SK-N-SH treated with all-trans-retinoic acid at 6 μM for 48 hours (cell line): Measurements from ENCODE around the gene CKMT2.

ENCODE experiments used
- ATAC-seq: fragments of 200-7000 bp; cut with Tn5 transposase; 3 replicates; pipeline ENCODE4 v1.9.1; 2020; ENCODE audit warnings: mild to moderate bottlenecking, moderate library complexity
- ARNTL ChIP-seq: fragments of 450-650 bp; formaldehyde crosslinking; IDR thresholded peaks from 2 replicates; pipeline ENCODE4 v1.5.0; 2020; ENCODE audit warnings: low read depth, mild to moderate bottlenecking, moderate library complexity, borderline replicate concordance
- BACH2 ChIP-seq: fragments of 250-450 bp; sonication (Bioruptor Pico); IDR thresholded peaks from 2 replicates; pipeline ENCODE4 v1.9.0; 2021; ENCODE audit warnings: mild to moderate bottlenecking, borderline replicate concordance
- CSDC2 ChIP-seq: fragments of 250-450 bp; sonication (Bioruptor Pico); IDR thresholded peaks from 2 replicates; pipeline ENCODE4 v1.5.0; 2020; ENCODE audit warnings: mild to moderate bottlenecking, moderate library complexity
- CSRNP3 ChIP-seq: fragments of 250-450 bp; sonication (Bioruptor Pico); IDR thresholded peaks from 2 replicates; pipeline ENCODE4 v1.5.1; 2021; ENCODE audit warnings: mild to moderate bottlenecking, moderate library complexity
- GLIS3 ChIP-seq: fragments of 250-450 bp; sonication (Bioruptor Pico); IDR thresholded peaks from 2 replicates; pipeline ENCODE4 v1.5.0; 2020; ENCODE audit warnings: mild to moderate bottlenecking, moderate library complexity
- ISL1 ChIP-seq: fragments of 250-450 bp; sonication (Bioruptor Pico); IDR thresholded peaks from 2 replicates; pipeline ENCODE4 v2.1.2; 2022; ENCODE audit warnings: mild to moderate bottlenecking, moderate library complexity
- POU6F1 ChIP-seq: fragments of 250-450 bp; sonication (Bioruptor Pico); IDR thresholded peaks from 2 replicates; pipeline ENCODE4 v1.8.0; 2021; ENCODE audit warnings: low read depth, mild to moderate bottlenecking, moderate library complexity, borderline replicate concordance
- PPARA ChIP-seq: fragments of 250-450 bp; sonication (Bioruptor Pico); IDR thresholded peaks from 2 replicates; pipeline ENCODE4 v1.5.0; 2020; ENCODE audit warnings: mild to moderate bottlenecking, borderline replicate concordance
- RARB ChIP-seq: fragments of 250-450 bp; sonication (Bioruptor Pico); IDR thresholded peaks from 2 replicates; pipeline ENCODE4 v1.8.0; 2021; ENCODE audit warnings: mild to moderate bottlenecking, moderate library complexity
- SNAI2 ChIP-seq: fragments of 250-450 bp; sonication (Bioruptor Pico); IDR thresholded peaks from 2 replicates; pipeline ENCODE4 v1.5.0; 2020; ENCODE audit warnings: mild to moderate bottlenecking, moderate library complexity
- TCF4 ChIP-seq: fragments of 250-450 bp; sonication (Bioruptor Pico); IDR thresholded peaks from 2 replicates; pipeline ENCODE4 v1.8.0; 2021; ENCODE audit warnings: mild to moderate bottlenecking, moderate library complexity, borderline replicate concordance
- TSHZ2 ChIP-seq: fragments of 250-450 bp; sonication (Bioruptor Pico); IDR thresholded peaks from 2 replicates; pipeline ENCODE4 v1.5.0; 2020; ENCODE audit warnings: mild to moderate bottlenecking, moderate library complexity
- ZC3H10 ChIP-seq: fragments of 250-450 bp; sonication (Bioruptor Pico); IDR thresholded peaks from 2 replicates; pipeline ENCODE4 v1.5.1; 2021; ENCODE audit warnings: mild to moderate bottlenecking, moderate library complexity
- ZFP3 ChIP-seq: fragments of 250-450 bp; sonication (Bioruptor Pico); IDR thresholded peaks from 2 replicates; pipeline ENCODE4 v1.5.0; 2020; ENCODE audit warnings: mild to moderate bottlenecking, moderate library complexity
- ZNF565 ChIP-seq: fragments of 450-650 bp; formaldehyde crosslinking; conservative IDR thresholded peaks from 2 replicates; pipeline ENCODE4 v1.5.0; 2020; ENCODE audit warnings: low read depth, mild to moderate bottlenecking, moderate library complexity
- ZNF70 ChIP-seq: fragments of 450-650 bp; formaldehyde crosslinking; IDR thresholded peaks from 2 replicates; pipeline ENCODE4 v1.5.0; 2020; ENCODE audit warnings: mild to moderate bottlenecking, moderate library complexity
- ZNF8 ChIP-seq: fragments of 450-650 bp; formaldehyde crosslinking; IDR thresholded peaks from 2 replicates; pipeline ENCODE4 v1.5.0; 2020; ENCODE audit warnings: mild to moderate bottlenecking, moderate library complexity
- TF ChIP-seq, protein P1 (sequence below): fragments of 250-450 bp; sonication (Bioruptor Pico); IDR thresholded peaks from 2 replicates; pipeline ENCODE4 v1.5.1; 2020; ENCODE audit warnings: low read depth, mild to moderate bottlenecking, moderate library complexity

Gene CKMT2

DNA sequence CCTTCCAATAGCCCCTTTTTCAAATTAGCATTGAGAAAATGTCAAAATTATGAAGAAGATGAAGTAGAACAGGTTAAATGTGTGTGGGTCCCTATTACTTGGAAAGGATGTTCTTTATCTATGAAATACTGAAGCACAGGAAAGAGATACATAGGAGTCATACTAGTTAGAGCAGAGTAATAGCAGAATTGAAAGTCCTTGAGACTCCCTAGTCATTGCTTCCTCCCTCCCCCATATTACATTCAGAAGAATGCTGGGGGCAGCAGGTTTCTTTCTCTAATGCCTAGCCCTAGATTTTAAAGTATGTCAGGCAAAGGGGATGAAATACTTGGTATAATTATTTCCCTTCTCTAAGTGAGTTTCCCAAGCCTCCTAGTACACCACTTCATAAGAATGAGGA lies 72.7 kb downstream of the CKMT2 start:
- no peak for TF ChIP-seq BACH2 (CRISPR knock-in tag)
- no peak for TF ChIP-seq ZNF70 (CRISPR knock-in tag)
- TF ChIP-seq TSHZ2 (CRISPR knock-in tag) = no peak
- no peak for TF ChIP-seq GLIS3 (CRISPR knock-in tag)
- ATAC-seq = no peak

- ATAC-seq = no peak
- TF ChIP-seq ZNF565 = no peak
- TF ChIP-seq RARB = no peak
- no peak for TF ChIP-seq POU6F1 (CRISPR knock-in tag)
- no peak for TF ChIP-seq ZFP3 (CRISPR knock-in tag)
- TF ChIP-seq PPARA (CRISPR knock-in tag) = no peak
- peak; percentile 48; the same call in 1 of the 2 replicates for TF ChIP-seq ISL1 (CRISPR knock-in tag)
- no peak for TF ChIP-seq ARNTL (CRISPR knock-in tag)
Observed at GRCh38 chr5:81308836-81309235, 75.7 kb downstream of the CKMT2 start.

DNA sequence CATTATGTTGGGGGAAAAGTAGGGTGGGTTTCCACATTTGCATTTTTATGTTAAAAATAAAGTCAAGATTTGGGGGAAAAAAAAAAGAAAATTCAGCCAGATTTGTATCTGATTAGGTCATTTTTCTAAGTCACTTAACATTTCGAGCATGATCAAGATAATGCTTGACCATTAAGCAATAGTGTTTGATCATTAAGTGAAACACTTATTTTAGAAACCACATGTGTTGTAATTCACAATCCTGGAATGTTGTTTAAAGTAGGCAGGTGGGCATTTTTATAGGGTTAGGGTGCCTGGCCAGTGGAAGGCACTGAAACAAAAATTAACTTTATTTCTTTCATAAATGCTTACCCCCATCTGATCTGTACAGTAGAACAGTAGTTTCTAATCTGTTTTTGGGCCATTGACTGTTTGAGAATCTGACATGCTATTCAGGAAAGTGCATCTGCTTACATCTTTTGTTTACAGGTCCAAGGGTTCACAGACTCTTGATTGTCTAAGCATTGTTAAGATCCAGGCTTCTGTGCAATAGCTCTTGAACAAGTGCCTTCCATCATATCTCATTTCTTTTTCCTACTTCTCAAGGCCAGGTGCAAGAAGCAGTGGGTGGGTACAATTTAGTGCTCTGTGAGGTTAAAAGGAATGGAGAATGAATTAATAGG lies 77.4 kb downstream of the CKMT2 start:
- no peak for ATAC-seq
- TF ChIP-seq ISL1 (CRISPR knock-in tag) (0 out of 2 replicates have a peak, but pooled peaks have one; percentile 9), CSRNP3 (no peak)

DNA sequence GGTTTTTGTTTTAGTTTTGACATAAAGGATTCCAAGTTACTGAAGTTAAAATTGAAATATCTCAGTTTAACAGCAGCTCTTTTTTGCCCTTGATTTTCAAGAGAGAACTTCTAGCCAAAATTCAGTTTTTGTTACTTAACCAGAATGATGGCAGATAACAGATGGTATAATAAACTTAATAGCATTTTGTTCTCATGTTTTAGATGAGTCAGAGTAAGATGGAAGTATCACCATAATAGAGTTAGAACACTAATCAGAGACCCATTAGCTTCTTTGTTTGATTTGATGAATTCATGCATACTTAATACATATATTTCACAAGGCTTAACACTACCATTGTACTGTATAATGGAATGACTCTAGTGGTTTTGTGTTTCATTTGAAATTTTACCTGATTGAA lies 80.2 kb downstream of the CKMT2 start:
- no peak for TF ChIP-seq ZNF70 (CRISPR knock-in tag)
- no peak for TF ChIP-seq ARNTL (CRISPR knock-in tag)
- TF ChIP-seq ZC3H10 = no peak
- TF ChIP-seq ISL1 (CRISPR knock-in tag) = peak; percentile 80
- TF ChIP-seq, protein P1, sequence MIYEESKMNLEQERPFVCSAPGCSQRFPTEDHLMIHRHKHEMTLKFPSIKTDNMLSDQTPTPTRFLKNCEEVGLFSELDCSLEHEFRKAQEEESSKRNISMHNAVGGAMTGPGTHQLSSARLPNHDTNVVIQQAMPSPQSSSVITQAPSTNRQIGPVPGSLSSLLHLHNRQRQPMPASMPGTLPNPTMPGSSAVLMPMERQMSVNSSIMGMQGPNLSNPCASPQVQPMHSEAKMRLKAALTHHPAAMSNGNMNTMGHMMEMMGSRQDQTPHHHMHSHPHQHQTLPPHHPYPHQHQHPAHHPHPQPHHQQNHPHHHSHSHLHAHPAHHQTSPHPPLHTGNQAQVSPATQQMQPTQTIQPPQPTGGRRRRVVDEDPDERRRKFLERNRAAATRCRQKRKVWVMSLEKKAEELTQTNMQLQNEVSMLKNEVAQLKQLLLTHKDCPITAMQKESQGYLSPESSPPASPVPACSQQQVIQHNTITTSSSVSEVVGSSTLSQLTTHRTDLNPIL (CRISPR knock-in tag) = 0 out of 2 replicates have a peak, but pooled peaks have one; percentile 18
- TF ChIP-seq CSDC2 = no peak
- TF ChIP-seq, all 23 proteins: peak for 2
- ATAC-seq = no peak

GRCh38 chr5:81313686-81314085 lies 80.6 kb downstream of the CKMT2 start:
- TF ChIP-seq SNAI2 (CRISPR knock-in tag) = no peak
- TF ChIP-seq ZNF8 (CRISPR knock-in tag) = no peak
- TF ChIP-seq ARNTL (CRISPR knock-in tag) = no peak
- TF ChIP-seq TSHZ2 (CRISPR knock-in tag) = no peak
- no peak for TF ChIP-seq TCF4 (CRISPR knock-in tag)
- ATAC-seq = no peak
